ENCODE data around the gene IL1R2. TPM values are rescaled to one million over a fixed set of nuclear protein-coding genes. Genes with fewer than 3 reads are reported as not detected.

The IL1R2 gene
- total RNA-seq, 2 donors from 2014 or later = 18.3 to 47.7 TPM

DNA sequence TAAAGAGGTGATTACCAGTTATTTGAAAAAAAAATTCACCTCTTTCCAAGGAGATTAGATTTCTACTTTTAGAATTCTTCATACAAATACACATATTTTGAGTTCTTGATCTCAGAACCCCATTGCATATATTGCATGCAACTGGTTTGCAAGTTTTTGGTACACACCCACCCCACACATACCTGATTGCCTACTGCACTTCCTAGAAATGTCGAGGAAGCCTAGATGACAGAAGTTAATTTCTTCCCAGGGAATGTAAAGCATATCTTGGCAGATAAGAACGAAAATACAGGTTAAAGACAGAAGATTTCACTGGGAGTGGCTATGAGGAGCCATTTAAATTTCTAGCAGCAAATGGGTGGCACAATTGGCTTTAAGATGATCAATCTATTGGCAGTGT lies 83.7 kb downstream of the IL1R2 start:
- ATAC-seq (ENCODE audit: insufficient number of reproducible peaks, low FRiP score, low read depth) (no peak), DNase-seq (ENCODE audit: low spot score) (no peak)
- Histone ChIP-seq H3K27ac (no peak overlapping the region), H3K27me3 (replicated peaks; ENCODE audit: insufficient read depth) (no peaks in the 10 kb centered on the region), H3K4me1 (ENCODE audit: control insufficient read depth in 1 of 2, low read depth in 2 of 2) (peaks cover 4% of the 10 kb centered on the region in 2 donors), H3K36me3 (no peaks in the 10 kb centered on the region), H3K9me3 (no peaks in the 10 kb centered on the region), H3K4me3 (no peak overlapping the region)
- TF ChIP-seq, protein P1, sequence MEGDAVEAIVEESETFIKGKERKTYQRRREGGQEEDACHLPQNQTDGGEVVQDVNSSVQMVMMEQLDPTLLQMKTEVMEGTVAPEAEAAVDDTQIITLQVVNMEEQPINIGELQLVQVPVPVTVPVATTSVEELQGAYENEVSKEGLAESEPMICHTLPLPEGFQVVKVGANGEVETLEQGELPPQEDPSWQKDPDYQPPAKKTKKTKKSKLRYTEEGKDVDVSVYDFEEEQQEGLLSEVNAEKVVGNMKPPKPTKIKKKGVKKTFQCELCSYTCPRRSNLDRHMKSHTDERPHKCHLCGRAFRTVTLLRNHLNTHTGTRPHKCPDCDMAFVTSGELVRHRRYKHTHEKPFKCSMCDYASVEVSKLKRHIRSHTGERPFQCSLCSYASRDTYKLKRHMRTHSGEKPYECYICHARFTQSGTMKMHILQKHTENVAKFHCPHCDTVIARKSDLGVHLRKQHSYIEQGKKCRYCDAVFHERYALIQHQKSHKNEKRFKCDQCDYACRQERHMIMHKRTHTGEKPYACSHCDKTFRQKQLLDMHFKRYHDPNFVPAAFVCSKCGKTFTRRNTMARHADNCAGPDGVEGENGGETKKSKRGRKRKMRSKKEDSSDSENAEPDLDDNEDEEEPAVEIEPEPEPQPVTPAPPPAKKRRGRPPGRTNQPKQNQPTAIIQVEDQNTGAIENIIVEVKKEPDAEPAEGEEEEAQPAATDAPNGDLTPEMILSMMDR (IDR thresholded peaks at IDR 0.05) = no peak

DNA sequence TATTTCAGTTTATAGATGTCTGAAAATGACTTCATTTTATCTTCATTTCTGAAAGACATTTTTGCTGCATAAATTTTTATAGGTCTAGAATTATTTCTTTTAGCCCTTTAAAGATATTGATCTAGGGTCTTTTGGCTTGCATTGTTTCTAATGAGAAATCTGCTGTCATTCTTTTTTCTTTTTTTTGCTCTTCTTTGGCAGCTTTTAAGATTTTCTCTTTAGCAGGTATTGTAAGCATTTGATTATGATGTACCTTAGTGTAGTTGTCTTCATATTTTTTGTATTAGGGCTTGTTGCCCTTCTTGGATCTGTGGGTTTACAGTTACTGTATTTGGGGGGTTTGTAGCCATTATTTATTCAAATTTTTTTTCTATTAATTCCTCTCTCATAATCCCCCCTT lies 84.8 kb downstream of the IL1R2 start:
- no peak for ATAC-seq (ENCODE audit: insufficient number of reproducible peaks, low FRiP score, low read depth)

More for the DNA sequence above, 84.8 kb downstream of the IL1R2 start:
- no peaks in the 10 kb centered on the region for H3K4me1 ChIP-seq (ENCODE audit: control insufficient read depth in 1 of 2, low read depth in 2 of 2)
- no peak for DNase-seq (ENCODE audit: low spot score)
- no peaks in the 10 kb centered on the region for H3K27me3 ChIP-seq (replicated peaks; ENCODE audit: insufficient read depth)
- no peak overlapping the region for H3K27ac ChIP-seq
- H3K36me3 ChIP-seq = no peaks in the 10 kb centered on the region
- H3K4me3 ChIP-seq = no peak overlapping the region
- TF ChIP-seq, protein P1 (IDR thresholded peaks at IDR 0.05) = no peak
- no peaks in the 10 kb centered on the region for H3K9me3 ChIP-seq

Other genes starting within 250 kb of the IL1R2 start
- 100 to 1,000 TPM in 1 of 2 donors, 10 to 100 TPM in 1; 65.1 to 281 TPM for gene IL1R1, start 150.8 kb downstream of the IL1R2 start, total RNA-seq
- gene IL1RL2, start 195.1 kb downstream of the IL1R2 start, total RNA-seq = 1 to 10 TPM in 1 of 2 donors, under 1 TPM in 1; 0.68 to 1.3 TPM